Measurements from ENCODE around the gene DKC1.
A peak's percentile ranks its signal among the peaks of the same experiment; 100 is the strongest.
"Not testable (repeated sequence)": the region's sequence is repeated elsewhere in the genome, so short reads cannot be mapped to it uniquely, and the experiment has no call there.

The DKC1 gene

GRCh38 chrX:154793084-154793795 is 30.6 kb downstream of the DKC1 start:
- DNase-seq (ENCODE audit: low spot score), result no peak

GRCh38 chrX:154795016-154795415 is 32.4 kb downstream of the DKC1 start:
- no peak for DNase-seq (ENCODE audit: low spot score)

DNA sequence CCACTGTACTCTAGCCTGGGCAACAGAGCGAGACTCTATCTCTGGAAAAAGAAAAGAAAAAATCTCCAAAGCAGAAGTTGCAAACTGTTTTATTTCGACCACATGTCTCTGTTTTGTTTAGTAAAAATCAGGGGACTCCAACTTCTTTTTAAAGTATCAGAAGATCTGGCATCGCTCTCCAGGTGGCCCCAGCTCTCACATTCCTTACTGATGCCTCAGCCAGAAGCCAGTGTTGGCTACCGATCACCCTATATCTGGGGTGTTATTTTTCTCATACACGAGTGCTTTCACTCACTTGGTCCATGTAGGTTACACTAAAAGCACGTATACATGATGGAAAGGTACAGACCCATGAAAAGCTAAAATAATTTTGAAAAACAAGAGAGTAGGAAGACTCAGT is 34.3 kb downstream of the DKC1 start:
- DNase-seq (ENCODE audit: low spot score), result no peak

DNA sequence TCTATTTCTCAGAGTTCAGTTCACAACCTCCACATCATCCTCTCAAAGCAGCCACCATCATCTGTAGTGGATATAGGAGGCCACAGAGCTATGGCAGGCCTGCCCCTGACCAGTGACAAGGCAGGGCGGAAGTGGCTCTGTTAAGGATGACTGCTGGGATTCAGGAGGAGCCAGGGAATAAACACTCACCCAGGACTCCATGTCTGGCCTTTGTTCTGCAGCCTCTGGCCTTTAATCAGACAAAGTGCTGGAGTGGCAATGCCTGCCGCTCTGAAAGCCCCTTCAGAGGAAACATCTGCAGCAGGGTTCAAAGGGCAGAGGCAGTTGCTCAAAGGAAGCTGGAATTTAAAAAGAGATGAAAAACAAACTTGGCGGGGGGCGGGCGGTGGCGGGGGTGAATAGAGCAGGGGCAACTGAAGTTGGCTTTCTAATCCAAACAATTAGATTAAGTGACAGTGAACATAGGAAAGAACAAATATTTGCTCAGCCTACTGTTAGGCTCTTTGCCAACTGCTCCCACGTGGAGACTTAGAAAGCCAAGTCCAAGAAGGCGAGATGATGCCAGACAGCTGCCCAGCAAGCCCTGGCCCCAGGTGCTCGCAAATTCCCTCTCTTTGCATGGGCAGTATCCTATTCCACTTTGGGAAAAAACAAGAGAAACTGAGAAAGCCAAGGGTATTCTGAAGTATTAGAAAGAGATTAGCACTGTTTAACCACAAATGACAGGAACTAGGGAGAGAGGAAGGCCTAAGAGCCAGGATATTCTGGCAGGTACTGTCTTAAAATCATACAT is 37.1 kb downstream of the DKC1 start:
- DNase-seq (ENCODE audit: low spot score), result no peak

DNA sequence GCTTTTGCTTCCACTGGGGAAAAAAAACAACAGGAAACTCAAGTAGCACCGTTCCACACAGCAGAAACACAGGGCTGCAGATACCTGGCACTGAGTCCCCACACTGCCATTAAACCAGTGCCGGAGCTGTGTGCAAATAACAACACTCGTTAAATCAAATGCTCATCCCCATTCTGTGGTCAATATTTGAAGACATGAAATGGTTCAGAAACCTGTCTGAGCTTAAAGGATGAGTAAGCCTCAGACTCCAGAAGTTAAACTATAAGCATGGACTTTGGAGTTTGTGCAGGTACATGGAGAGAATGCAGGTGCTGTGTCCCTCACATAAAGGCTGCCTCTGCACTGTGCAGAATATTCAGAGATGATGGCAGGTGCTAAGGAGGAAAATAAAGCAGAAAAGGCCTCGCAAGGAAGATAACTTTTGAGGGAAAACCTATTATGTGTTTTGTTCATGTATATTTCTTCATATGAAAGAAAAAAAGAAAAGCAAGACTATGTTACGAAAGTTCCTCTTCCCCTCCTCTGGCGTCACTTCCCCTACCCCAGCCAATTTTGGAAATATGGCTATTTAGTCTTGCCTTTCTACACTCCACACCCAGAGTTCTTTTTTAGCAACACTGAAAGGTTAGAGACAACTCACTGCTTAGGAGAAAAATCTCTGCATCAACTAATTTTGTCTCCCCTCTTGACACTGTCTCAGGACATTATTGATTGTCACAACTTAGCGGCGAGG is 38.0 kb downstream of the DKC1 start:
- DNase-seq (ENCODE audit: low spot score), result no peak

DNA sequence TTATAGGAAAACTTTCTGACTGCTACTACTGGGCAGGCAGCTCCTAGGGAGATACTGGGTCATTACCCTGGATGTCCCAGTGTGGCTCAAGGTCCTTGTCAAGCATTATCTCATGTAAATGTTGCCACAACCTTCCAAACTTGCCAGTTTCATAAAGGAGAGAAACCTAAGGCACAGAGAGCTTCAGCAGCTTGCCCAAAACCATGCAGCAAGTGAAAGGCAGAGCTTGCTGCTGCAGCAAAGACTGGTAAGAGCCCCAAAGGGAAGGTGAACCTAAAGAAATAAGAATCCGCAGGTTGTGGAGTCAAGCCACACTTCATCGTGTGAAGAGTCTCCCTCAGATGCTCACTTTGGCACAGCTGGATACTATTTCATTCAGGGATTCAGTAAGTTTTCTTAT is 40.3 kb downstream of the DKC1 start:
- DNase-seq (ENCODE audit: low spot score), result no peak

DNA sequence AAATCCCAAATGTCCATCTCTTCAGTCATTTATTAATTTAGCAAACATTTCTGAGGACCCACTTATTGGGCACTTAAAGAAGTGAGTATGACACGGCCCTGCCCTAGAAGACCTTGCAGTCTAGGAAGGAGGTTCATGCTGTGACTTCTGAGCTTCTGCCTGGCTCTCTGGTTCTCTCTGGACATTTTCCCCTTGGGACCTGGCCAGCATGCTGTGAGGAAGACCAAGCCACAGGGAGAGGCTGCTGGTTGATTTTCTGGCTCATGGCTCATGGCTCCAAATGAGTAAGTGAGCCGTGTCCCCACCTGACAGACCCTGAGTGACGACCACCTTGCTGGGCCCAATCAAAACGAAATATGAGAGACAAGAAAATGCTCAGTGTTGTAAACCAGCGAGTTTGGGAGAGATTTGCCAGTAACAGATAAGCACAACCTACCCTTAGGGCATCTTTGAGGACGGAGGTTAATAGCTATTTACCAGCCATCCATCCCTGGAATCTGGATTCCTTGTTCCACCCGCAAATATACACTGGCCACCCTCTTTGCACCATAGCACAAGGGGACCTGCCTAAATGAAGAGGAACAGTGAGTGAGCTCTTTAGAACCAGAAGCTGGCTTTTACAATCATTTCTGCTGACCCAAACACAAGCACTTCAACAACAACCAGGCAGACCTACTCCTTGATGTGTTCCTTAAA is 41.7 kb downstream of the DKC1 start:
- no peak for DNase-seq (ENCODE audit: low spot score)

DNA sequence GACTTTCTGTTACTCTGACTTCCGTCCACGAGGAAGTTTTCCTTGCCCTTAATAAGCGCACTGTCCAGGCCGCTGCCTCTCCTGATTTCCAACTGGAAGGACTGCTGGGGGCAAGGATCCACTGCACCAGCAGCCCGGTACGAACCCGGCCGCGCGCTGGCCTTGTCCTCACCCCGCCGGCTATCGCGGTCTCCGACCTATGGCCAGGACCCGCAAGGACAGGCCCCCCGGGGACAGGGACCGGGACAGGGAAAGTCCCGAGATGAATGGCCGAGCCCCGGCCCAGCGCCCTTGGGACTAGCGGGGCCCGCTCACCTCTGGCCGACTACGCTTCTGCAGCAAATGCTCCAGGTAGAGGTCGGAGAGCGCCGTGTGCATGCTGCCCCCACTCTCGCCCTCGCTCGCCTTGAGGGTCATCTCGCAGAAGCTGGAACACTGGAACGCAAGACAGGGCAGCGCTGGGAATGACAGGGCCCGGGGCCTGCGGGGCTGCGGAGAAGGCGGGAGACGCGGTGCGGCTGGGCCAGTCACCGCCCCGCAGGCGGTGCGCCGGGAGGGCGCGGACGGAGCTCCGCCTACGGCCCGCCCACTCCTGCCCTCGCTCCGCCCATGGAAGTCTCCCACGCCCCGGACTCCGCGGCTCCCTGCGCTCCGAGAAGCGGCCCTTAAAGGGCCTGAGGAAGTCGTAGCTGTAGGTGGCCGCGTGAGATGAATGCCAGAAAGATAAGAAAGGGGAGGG is 42.5 kb downstream of the DKC1 start, which contains the start of gene MPP1:
Gene MPP1 (minus strand): TSS at position 529 of the 739 bp plus-strand sequence. CDS start 112 bp downstream, at position 417.
- peak; percentile 84 for DNase-seq (ENCODE audit: low spot score)

DNA sequence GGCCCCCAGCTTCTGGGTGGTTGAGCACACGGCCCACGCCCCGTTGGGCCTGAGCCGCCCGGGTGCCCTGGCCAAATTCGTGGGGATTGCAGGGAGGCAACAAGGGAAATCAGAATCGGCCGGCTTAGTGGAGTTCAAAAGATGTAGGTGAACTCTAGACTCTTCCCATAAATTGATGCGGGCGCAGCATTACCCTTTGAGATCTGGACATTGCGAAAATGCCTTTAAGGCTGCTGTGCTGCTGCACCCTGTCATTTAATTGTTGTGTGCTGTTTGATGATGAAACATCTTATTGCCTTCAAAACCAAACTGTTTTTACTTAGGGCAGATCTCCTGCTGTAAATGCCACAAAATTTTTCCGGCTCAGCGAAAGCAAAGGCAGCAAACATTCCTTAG is 43.0 kb downstream of the DKC1 start:
- peak; percentile 20 for DNase-seq (ENCODE audit: low spot score)

DNA sequence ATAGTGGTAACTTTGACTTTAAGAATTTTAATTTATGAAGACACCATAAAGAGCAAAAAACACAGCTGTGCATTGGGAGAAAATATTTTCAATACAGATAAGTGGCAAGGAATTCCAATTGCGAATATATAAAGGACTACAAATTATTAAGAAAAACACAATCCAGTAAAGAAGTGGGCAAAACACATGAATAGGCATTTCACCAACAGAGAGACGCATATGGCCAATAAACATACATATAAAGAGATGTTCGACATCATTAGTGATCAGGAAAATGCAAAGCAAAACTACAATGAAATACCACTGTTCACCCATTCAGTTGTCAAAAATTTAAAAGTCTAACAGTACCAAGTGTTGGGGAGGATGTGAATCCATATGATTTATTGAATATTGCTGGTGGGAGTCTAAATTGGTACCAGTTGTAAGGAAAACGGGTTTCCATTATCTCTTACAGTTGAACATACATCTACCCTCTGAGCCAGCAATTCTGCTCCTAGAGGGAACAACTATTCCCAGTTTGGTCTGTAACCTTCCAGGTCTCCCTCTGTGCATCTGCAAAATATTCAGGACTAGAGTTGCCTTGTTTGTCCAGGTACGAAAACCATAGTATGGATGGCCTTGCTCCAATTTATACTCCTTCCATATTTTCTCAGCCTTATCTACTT is 44.3 kb downstream of the DKC1 start:
- no peak for DNase-seq (ENCODE audit: low spot score)

- DNase-seq (ENCODE audit: low spot score), result no peak
These were observed 47.4 kb downstream of the DKC1 start for GRCh38 chrX:154809939-154810665.

DNA sequence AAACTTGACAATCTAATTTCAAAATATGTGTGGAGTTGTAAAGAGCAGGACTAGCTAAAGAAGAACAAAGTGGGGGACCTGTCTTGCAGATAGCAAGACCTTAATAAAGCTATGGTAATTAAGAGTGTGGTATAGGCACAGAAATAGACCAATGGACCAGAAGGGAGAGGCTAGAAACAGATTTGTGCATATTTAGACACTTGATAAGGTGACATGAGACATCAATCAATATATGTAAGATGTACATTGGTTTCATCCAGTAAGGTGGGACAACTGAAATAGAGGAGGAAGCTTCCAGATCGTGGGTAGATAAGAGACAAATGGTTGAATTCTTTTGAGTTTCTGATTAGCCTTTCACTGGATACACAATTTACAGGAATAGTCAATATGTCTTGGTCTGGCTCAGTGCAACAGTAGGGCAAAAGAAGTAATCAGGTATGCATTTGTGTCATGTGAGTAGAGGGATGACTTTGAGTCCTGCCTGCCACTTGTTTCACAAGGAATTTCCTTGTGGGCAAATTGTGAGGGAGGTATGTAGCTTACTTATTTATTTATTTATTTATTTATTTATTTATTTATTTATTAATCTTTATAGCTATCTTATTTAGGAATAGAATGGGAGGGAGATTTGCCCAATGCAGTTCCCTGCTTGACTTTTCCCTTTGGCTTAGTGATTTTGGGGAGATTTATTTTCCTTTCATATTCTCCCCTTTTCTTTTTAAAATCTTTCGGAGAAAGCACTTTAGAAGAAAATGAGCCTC is 49.9 kb downstream of the DKC1 start:
- DNase-seq (ENCODE audit: low spot score), result no peak

- DNase-seq (ENCODE audit: low spot score), result no peak
These were observed 51.1 kb downstream of the DKC1 start for GRCh38 chrX:154813801-154814200.

GRCh38 chrX:154815274-154815818 is 52.7 kb downstream of the DKC1 start:
- no peak for DNase-seq (ENCODE audit: low spot score)

GRCh38 chrX:154816326-154816898 is 53.7 kb downstream of the DKC1 start:
- not testable (repeated sequence) for DNase-seq (ENCODE audit: low spot score)

- not testable (repeated sequence) for DNase-seq (ENCODE audit: low spot score)
These were observed 54.5 kb downstream of the DKC1 start for GRCh38 chrX:154817048-154817618.

- no peak for DNase-seq (ENCODE audit: low spot score)
These were observed 56.5 kb downstream of the DKC1 start for GRCh38 chrX:154818916-154819770.

All from AG08395 (cell line).